Chondrocyte (in vitro differentiated cells): ENCODE results near the gene PSMD11. TPM values are rescaled to one million over a fixed set of nuclear protein-coding genes. Genes with fewer than 3 reads are reported as not detected.
"Not testable (repeated sequence)": the region's sequence is repeated elsewhere in the genome, so short reads cannot be mapped to it uniquely, and the experiment has no call there.

Source experiments
- DNase-seq: peaks from one replicate; pipeline ENCODE4 v3.0.0; 2021; ENCODE audit warnings: mixed read lengths, low spot score
- H3K27ac Mint-ChIP-seq: one replicate; pipeline ENCODE4 v1.8.0; 2021; ENCODE audit warnings: mild to moderate bottlenecking, moderate library complexity, mixed read lengths; ENCODE audit not compliant: unreplicated experiment
- H3K27me3 Mint-ChIP-seq: 2 replicates; pipeline ENCODE4 v1.8.0; 2021; ENCODE audit warnings: low read depth, mixed read lengths
- H3K36me3 Mint-ChIP-seq: 2 replicates; pipeline ENCODE4 v1.8.0; 2021; ENCODE audit warnings: low read depth, mixed read lengths
- H3K4me1 Mint-ChIP-seq: 2 replicates; pipeline ENCODE4 v1.8.0; 2021; ENCODE audit warnings: low read depth, mild to moderate bottlenecking, mixed read lengths
- H3K4me3 Mint-ChIP-seq: one replicate; pipeline ENCODE4 v1.8.0; 2021; ENCODE audit warnings: mild to moderate bottlenecking, moderate library complexity, mixed read lengths; ENCODE audit not compliant: unreplicated experiment
- H3K9me3 Mint-ChIP-seq: 2 replicates; pipeline ENCODE4 v1.8.0; 2021; ENCODE audit warnings: low read depth, mixed read lengths
- total RNA-seq: library from RNA; stranded (reverse); gene quantifications from 3 replicates; pipeline ENCODE4 v1.2.1, GENCODE V29; 2021
- TF ChIP-seq, protein P1 (sequence below): fragments of 200-600 bp; sonication (generic); IDR thresholded peaks from 2 replicates; pipeline ENCODE4 v1.5.0; 2021; ENCODE audit warnings: antibody characterized with exemption, mild to moderate bottlenecking, moderate library complexity

The PSMD11 gene
- total RNA-seq, 1 donor from 2014 or later = 80.7 TPM

GRCh38 chr17:32445497-32445896 is 1.2 kb downstream of the PSMD11 start:
- Mint-ChIP-seq H3K27me3 (peaks cover 2% of the 10 kb centered on the region), H3K4me3 (peak overlapping the region; percentile 92), H3K36me3 (peaks cover 16% of the 10 kb centered on the region), H3K9me3 (no peaks in the 10 kb centered on the region), H3K27ac (peak overlapping the region; percentile 95), H3K4me1 (peaks cover 34% of the 10 kb centered on the region)
- no peak for DNase-seq
- TF ChIP-seq, protein P1, sequence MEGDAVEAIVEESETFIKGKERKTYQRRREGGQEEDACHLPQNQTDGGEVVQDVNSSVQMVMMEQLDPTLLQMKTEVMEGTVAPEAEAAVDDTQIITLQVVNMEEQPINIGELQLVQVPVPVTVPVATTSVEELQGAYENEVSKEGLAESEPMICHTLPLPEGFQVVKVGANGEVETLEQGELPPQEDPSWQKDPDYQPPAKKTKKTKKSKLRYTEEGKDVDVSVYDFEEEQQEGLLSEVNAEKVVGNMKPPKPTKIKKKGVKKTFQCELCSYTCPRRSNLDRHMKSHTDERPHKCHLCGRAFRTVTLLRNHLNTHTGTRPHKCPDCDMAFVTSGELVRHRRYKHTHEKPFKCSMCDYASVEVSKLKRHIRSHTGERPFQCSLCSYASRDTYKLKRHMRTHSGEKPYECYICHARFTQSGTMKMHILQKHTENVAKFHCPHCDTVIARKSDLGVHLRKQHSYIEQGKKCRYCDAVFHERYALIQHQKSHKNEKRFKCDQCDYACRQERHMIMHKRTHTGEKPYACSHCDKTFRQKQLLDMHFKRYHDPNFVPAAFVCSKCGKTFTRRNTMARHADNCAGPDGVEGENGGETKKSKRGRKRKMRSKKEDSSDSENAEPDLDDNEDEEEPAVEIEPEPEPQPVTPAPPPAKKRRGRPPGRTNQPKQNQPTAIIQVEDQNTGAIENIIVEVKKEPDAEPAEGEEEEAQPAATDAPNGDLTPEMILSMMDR = no peak

GRCh38 chr17:32445971-32446370 is 1.7 kb downstream of the PSMD11 start:
- Mint-ChIP-seq H3K27me3 (peaks cover 2% of the 10 kb centered on the region), H3K9me3 (no peaks in the 10 kb centered on the region), H3K4me3 (peak overlapping the region; percentile 92), H3K36me3 (peaks cover 17% of the 10 kb centered on the region), H3K27ac (peak overlapping the region; percentile 95), H3K4me1 (peaks cover 34% of the 10 kb centered on the region)
- DNase-seq = no peak
- TF ChIP-seq, protein P1 = no peak

GRCh38 chr17:32446949-32447348 is 2.6 kb downstream of the PSMD11 start:
- Mint-ChIP-seq H3K4me1 (peaks cover 34% of the 10 kb centered on the region), H3K4me3 (no peak overlapping the region), H3K27ac (peak overlapping the region; percentile 95), H3K36me3 (peaks cover 17% of the 10 kb centered on the region), H3K27me3 (no peaks in the 10 kb centered on the region), H3K9me3 (no peaks in the 10 kb centered on the region)
- no peak for DNase-seq
- TF ChIP-seq, protein P1 = no peak

- Mint-ChIP-seq H3K36me3 (peaks cover 26% of the 10 kb centered on the region), H3K4me1 (peaks cover 29% of the 10 kb centered on the region), H3K4me3 (no peak overlapping the region), H3K27ac (no peak overlapping the region), H3K27me3 (no peaks in the 10 kb centered on the region), H3K9me3 (no peaks in the 10 kb centered on the region)
- DNase-seq = no peak
- TF ChIP-seq, protein P1 = no peak
These were observed 5.7 kb downstream of the PSMD11 start for GRCh38 chr17:32449963-32450362.

DNA sequence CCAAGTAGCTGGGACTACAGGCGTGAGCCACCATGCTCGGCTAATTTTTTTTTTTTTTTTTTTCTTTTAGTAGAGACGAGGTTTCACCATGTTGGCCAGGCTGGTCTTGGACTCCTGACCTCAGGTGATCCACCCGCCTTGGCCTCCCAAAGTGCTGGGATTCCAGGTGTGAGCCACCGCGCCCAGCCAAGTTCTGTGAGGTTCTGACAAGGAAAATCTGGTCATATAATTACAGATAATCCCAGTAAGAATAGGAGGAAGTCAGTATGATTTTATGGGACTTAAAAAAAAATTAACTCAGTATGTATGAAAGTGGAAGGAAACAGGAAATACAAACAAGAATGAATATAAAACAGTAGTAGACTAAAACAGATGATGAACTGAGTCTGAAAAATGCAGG is 6.1 kb downstream of the PSMD11 start:
- Mint-ChIP-seq H3K27ac (peak overlapping the region; percentile 76), H3K36me3 (peaks cover 30% of the 10 kb centered on the region), H3K4me1 (peaks cover 27% of the 10 kb centered on the region)
- not testable (repeated sequence) for DNase-seq, H3K4me3 Mint-ChIP-seq, H3K9me3 Mint-ChIP-seq, H3K27me3 Mint-ChIP-seq

DNA sequence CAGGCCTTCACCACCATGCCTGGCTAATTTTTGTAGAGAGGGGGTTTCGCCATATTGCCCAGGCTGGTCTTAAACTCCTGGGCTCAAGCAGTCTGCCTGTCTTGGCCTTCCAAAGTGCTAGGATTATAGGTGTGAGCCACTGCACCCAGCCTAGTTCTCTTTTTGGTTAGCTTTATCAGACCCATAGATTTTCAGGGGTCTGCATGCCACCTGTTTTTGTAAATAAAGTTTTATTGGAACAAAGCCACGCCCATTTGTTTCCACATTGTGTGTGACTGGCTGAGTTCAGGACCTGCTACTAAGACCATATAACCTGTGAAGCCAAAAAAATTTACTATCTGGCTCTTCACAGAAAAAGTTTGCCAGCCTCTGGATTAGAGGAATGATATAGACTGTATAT is 7.6 kb downstream of the PSMD11 start:
- H3K9me3 Mint-ChIP-seq = no peaks in the 10 kb centered on the region
- peaks cover 32% of the 10 kb centered on the region for H3K36me3 Mint-ChIP-seq
- H3K27ac Mint-ChIP-seq = no peak overlapping the region
- TF ChIP-seq, protein P1 = no peak
- H3K4me3 Mint-ChIP-seq = no peak overlapping the region
- no peak for DNase-seq
- H3K4me1 Mint-ChIP-seq = peaks cover 12% of the 10 kb centered on the region
- no peaks in the 10 kb centered on the region for H3K27me3 Mint-ChIP-seq
